ENCODE results near the gene SLC44A4.

GRCh38 chr6:31825553-31825952 lies 53.2 kb downstream of the SLC44A4 start:
- TF ChIP-seq EZH2 (IDR thresholded peaks at IDR 0.05; ENCODE audit: borderline replicate concordance, low read length) (no peak), CTCF (conservative IDR thresholded peaks at IDR 0.05 in 1 of 2, IDR thresholded peaks at IDR 0.05 in 1 of 2; ENCODE audit: extremely low read depth in 1 of 2, insufficient read depth in 1 of 2, low read depth in 1 of 2, low read length in 2 of 2) (no peak)

All from mammary epithelial cell (primary cell).